Mucosa of stomach (tissue), 1 donor: ENCODE results near the gene USPL1.
"Not testable (repeated sequence)": the region's sequence is repeated elsewhere in the genome, so short reads cannot be mapped to it uniquely, and the experiment has no call there.

ENCODE experiments used
- H3K27me3 ChIP-seq: one replicate; pipeline ENCODE4 v1.7.0; 2013; ENCODE audit warnings: mild to moderate bottlenecking, low read length; ENCODE audit not compliant: control insufficient read depth, insufficient read depth
- H3K36me3 ChIP-seq: one replicate; pipeline ENCODE4 v1.7.0; 2013; ENCODE audit warnings: low read length; ENCODE audit not compliant: control insufficient read depth, insufficient read depth
- H3K4me1 ChIP-seq: one replicate; pipeline ENCODE4 v1.7.0; 2013; ENCODE audit warnings: mild to moderate bottlenecking, low read length; ENCODE audit not compliant: control insufficient read depth, insufficient read depth
- H3K4me3 ChIP-seq: one replicate; pipeline ENCODE4 v1.7.0; 2013; ENCODE audit warnings: low read length
- H3K9ac ChIP-seq: one replicate; pipeline ENCODE4 v1.7.0; 2013; ENCODE audit warnings: mild to moderate bottlenecking, low read length, moderate library complexity
- H3K9me3 ChIP-seq: one replicate; pipeline ENCODE4 v1.7.0; 2013; ENCODE audit warnings: mild to moderate bottlenecking, low read length, moderate library complexity; ENCODE audit not compliant: control insufficient read depth
- donor health status: Pancreatic carcinoma.

The USPL1 gene

GRCh38 chr13:30645629-30646028 lies 27.9 kb downstream of the USPL1 start:
- no peak overlapping the region for H3K9ac ChIP-seq
- H3K4me3 ChIP-seq: no peak overlapping the region
- H3K9me3 ChIP-seq: no peaks in the 10 kb centered on the region
- H3K27me3 ChIP-seq: no peaks in the 10 kb centered on the region
- H3K4me1 ChIP-seq: peaks cover 7% of the 10 kb centered on the region
- peaks cover 5% of the 10 kb centered on the region for H3K36me3 ChIP-seq

- no peak overlapping the region for H3K4me3 ChIP-seq
- H3K4me1 ChIP-seq: peaks cover 7% of the 10 kb centered on the region
- H3K9ac ChIP-seq: no peak overlapping the region
- H3K9me3 ChIP-seq: no peaks in the 10 kb centered on the region
- peaks cover 5% of the 10 kb centered on the region for H3K36me3 ChIP-seq
- no peaks in the 10 kb centered on the region for H3K27me3 ChIP-seq
Observed at GRCh38 chr13:30647420-30647819, 29.7 kb downstream of the USPL1 start.

GRCh38 chr13:30647824-30648521 lies 30.3 kb downstream of the USPL1 start:
- no peak overlapping the region for H3K4me3 ChIP-seq
- H3K9ac ChIP-seq: no peak overlapping the region

GRCh38 chr13:30648522-30649012 lies 30.8 kb downstream of the USPL1 start:
- peaks cover 7% of the 10 kb centered on the region for H3K4me1 ChIP-seq
- no peak overlapping the region for H3K9ac ChIP-seq
- no peaks in the 10 kb centered on the region for H3K9me3 ChIP-seq
- H3K36me3 ChIP-seq: no peaks in the 10 kb centered on the region
- no peaks in the 10 kb centered on the region for H3K27me3 ChIP-seq
- H3K4me3 ChIP-seq: no peak overlapping the region

More at GRCh38 chr13:30647824-30648521, 30.3 kb downstream of the USPL1 start:
- Histone ChIP-seq H3K4me1 (peaks cover 7% of the 10 kb centered on the region), H3K27me3 (no peaks in the 10 kb centered on the region), H3K9me3 (no peaks in the 10 kb centered on the region), H3K36me3 (no peaks in the 10 kb centered on the region)

GRCh38 chr13:30651648-30652047 lies 33.9 kb downstream of the USPL1 start:
- not testable (repeated sequence) for H3K9me3 ChIP-seq, H3K4me1 ChIP-seq, H3K4me3 ChIP-seq, H3K9ac ChIP-seq, H3K36me3 ChIP-seq, H3K27me3 ChIP-seq

- Histone ChIP-seq H3K9ac (no peak overlapping the region), H3K9me3 (no peaks in the 10 kb centered on the region), H3K4me1 (peaks cover 7% of the 10 kb centered on the region), H3K4me3 (no peak overlapping the region), H3K27me3 (no peaks in the 10 kb centered on the region), H3K36me3 (no peaks in the 10 kb centered on the region)
Observed at GRCh38 chr13:30652746-30653386, 35.1 kb downstream of the USPL1 start.

- Histone ChIP-seq H3K9ac (no peak overlapping the region), H3K9me3 (no peaks in the 10 kb centered on the region), H3K36me3 (no peaks in the 10 kb centered on the region), H3K4me3 (no peak overlapping the region), H3K27me3 (no peaks in the 10 kb centered on the region), H3K4me1 (no peaks in the 10 kb centered on the region)
Observed at GRCh38 chr13:30654430-30654829, 36.7 kb downstream of the USPL1 start.

- H3K4me3 ChIP-seq: no peak overlapping the region
- no peak overlapping the region for H3K9ac ChIP-seq
- no peaks in the 10 kb centered on the region for H3K9me3 ChIP-seq
- H3K36me3 ChIP-seq: no peaks in the 10 kb centered on the region
- peaks cover 9% of the 10 kb centered on the region for H3K4me1 ChIP-seq
- no peaks in the 10 kb centered on the region for H3K27me3 ChIP-seq
Observed at GRCh38 chr13:30656178-30656577, 38.5 kb downstream of the USPL1 start.

- Histone ChIP-seq H3K4me1 (peaks cover 19% of the 10 kb centered on the region), H3K36me3 (no peaks in the 10 kb centered on the region), H3K4me3 (no peak overlapping the region), H3K27me3 (no peaks in the 10 kb centered on the region), H3K9ac (no peak overlapping the region), H3K9me3 (no peaks in the 10 kb centered on the region)
Observed at GRCh38 chr13:30659980-30660379, 42.3 kb downstream of the USPL1 start.

- H3K4me1 ChIP-seq: peaks cover 19% of the 10 kb centered on the region
- no peaks in the 10 kb centered on the region for H3K27me3 ChIP-seq
- no peak overlapping the region for H3K9ac ChIP-seq
- H3K4me3 ChIP-seq: no peak overlapping the region
- H3K36me3 ChIP-seq: no peaks in the 10 kb centered on the region
- no peaks in the 10 kb centered on the region for H3K9me3 ChIP-seq
Observed at GRCh38 chr13:30660796-30661195, 43.1 kb downstream of the USPL1 start.

GRCh38 chr13:30664689-30665275 lies 47.1 kb downstream of the USPL1 start:
- H3K4me3 ChIP-seq: no peak overlapping the region
- H3K36me3 ChIP-seq: no peaks in the 10 kb centered on the region
- H3K4me1 ChIP-seq: peaks cover 16% of the 10 kb centered on the region
- no peaks in the 10 kb centered on the region for H3K27me3 ChIP-seq
- H3K9ac ChIP-seq: no peak overlapping the region
- no peaks in the 10 kb centered on the region for H3K9me3 ChIP-seq

GRCh38 chr13:30665638-30666037 lies 47.9 kb downstream of the USPL1 start:
- no peak overlapping the region for H3K4me3 ChIP-seq
- no peaks in the 10 kb centered on the region for H3K27me3 ChIP-seq
- peaks cover 11% of the 10 kb centered on the region for H3K4me1 ChIP-seq
- no peaks in the 10 kb centered on the region for H3K36me3 ChIP-seq
- H3K9ac ChIP-seq: no peak overlapping the region
- H3K9me3 ChIP-seq: no peaks in the 10 kb centered on the region
